GM23248 (cell line): Measurements from ENCODE around the gene SMCO4.

ENCODE experiments used
- EZH2 ChIP-seq: fragments of 200-600 bp; sonication (generic); IDR thresholded peaks from 2 replicates; pipeline ENCODE4 v1.6.1; 2018; ENCODE audit warnings: antibody characterized with exemption, mild to moderate bottlenecking; ENCODE audit not compliant: insufficient read depth, poor library complexity, severe bottlenecking
- EZH2phosphoT487 ChIP-seq: fragments of 200-600 bp; sonication (generic); IDR thresholded peaks from 2 replicates; pipeline ENCODE4 v1.6.1; 2018; ENCODE audit warnings: antibody characterized with exemption, moderate library complexity, mild to moderate bottlenecking, low read depth; ENCODE audit not compliant: insufficient read depth

DNA sequence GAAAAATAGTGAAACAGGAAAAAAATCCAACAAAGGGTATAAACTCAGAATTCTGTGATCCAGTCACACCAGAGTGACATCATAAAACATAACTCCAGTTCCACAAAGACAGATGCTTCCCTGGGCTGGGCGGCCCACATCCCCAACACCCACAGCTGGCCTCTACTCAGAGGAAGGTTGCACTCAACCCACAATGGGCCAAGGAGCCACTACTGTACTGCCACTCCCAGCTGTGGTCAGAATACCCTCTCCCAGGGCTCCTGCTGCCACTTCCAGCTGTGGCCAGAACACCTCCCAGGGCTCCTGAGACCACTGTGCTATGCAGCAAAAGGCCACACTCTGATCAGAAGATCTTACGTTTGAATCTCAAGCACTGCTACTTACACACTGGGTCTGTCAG is 18.3 kb downstream of the SMCO4 start:
- TF ChIP-seq EZH2 (no peak), EZH2phosphoT487 (no peak)
